Gastrocnemius medialis (tissue), 4 donors: ENCODE results near the gene STMN1. TPM values are rescaled to one million over a fixed set of nuclear protein-coding genes. Genes with fewer than 3 reads are reported as not detected.
A peak's percentile ranks its signal among the peaks of the same experiment; 100 is the strongest.
"Not testable (repeated sequence)": the region's sequence is repeated elsewhere in the genome, so short reads cannot be mapped to it uniquely, and the experiment has no call there.

Source experiments
- ATAC-seq, 2 donors: fragments of 150-250 bp; one replicate each; pipeline ENCODE4 v1.9.1; 2016
- DNase-seq, 2 donors: peaks; one replicate each; pipeline ENCODE4 v3.0.0-alpha.2; 2019
- H3K27ac ChIP-seq, 4 donors: fragments of 200-600 bp; sonication (generic); 1 replicate in 1 of 4; 2 replicates in 3 of 4; pipeline ENCODE4 v1.5.1; 2016 to 2018; ENCODE audit warnings: mild to moderate bottlenecking in 2 of 4, moderate library complexity in 1 of 4
- H3K27me3 ChIP-seq, 3 donors: fragments of 200-600 bp; sonication (generic) in 2 of 3; 1 replicate in 1 of 3; 2 replicates in 2 of 3; pipeline versions ENCODE4 v1.5.1 to v1.6.0; 2016 to 2019; ENCODE audit warnings: mild to moderate bottlenecking in 1 of 3, moderate library complexity in 1 of 3
- H3K36me3 ChIP-seq, 2 donors: fragments of 200-600 bp; sonication (generic) in 1 of 2; one replicate each; pipeline ENCODE4 v1.5.1; 2017 to 2018
- H3K4me1 ChIP-seq, 2 donors: fragments of 200-600 bp; sonication (generic) in 1 of 2; one replicate each; pipeline ENCODE4 v1.5.1; 2016 to 2017; ENCODE audit warnings: mild to moderate bottlenecking in 2 of 2
- H3K4me3 ChIP-seq, 4 donors: fragments of 200-600 bp; sonication (generic) in 3 of 4; 1 replicate in 1 of 4; 2 replicates in 3 of 4; pipeline ENCODE4 v1.5.1; 2016 to 2019; ENCODE audit warnings: mild to moderate bottlenecking in 2 of 4
- H3K9me3 ChIP-seq, 3 donors: fragments of 200-600 bp; sonication (generic) in 2 of 3; 1 replicate in 1 of 3; 2 replicates in 2 of 3; pipeline ENCODE4 v1.5.1; 2016 to 2019
- POLR2A ChIP-seq, 2 donors: fragments of 450-650 bp; IDR thresholded peaks; one replicate each; pipeline ENCODE4 v1.6.1; 2017; ENCODE audit warnings: antibody characterized with exemption in 2 of 2, mild to moderate bottlenecking in 2 of 2, moderate library complexity in 2 of 2
- in situ Hi-C, 4 donors: fragments of 200-750 bp; cut with MboI; loops; one replicate each; pipeline versions ENCODE4 v1.15.0 to v1.8.0; 2017; ENCODE audit warnings: low sequenced_read_pairs in 4 of 4
- intact Hi-C: fragments of 100-400 bp; cut with DNase I; formaldehyde crosslinking; loops from one replicate; pipeline ENCODE4 v1.15.1; 2023; ENCODE audit warnings: low total_unique reads
- total RNA-seq, 4 donors: library from RNA; depleted of rRNA; stranded (reverse); fragments of >200 nt; gene quantifications; one replicate each; pipeline versions ENCODE4 v1.1.0 to v1.2.3, GENCODE V29; 2016
- TF ChIP-seq, protein P1 (sequence below), 5 experiments: fragments of 450-650 bp in 3 of 5; fragments of 200-600 bp in 2 of 5; sonication (generic) in 2 of 5; IDR thresholded peaks in 4 of 5; conservative IDR thresholded peaks in 1 of 5; 1 replicate in 4 of 5; 2 replicates in 1 of 5; pipeline ENCODE4 v1.5.1; 2016 to 2019; ENCODE audit warnings: antibody characterized with exemption in 5 of 5, mild to moderate bottlenecking in 3 of 5, moderate library complexity in 3 of 5

Gene STMN1
- total RNA-seq, 4 donors from 2014 or later: 4.7 to 20.7 (median 13.7) TPM

DNA sequence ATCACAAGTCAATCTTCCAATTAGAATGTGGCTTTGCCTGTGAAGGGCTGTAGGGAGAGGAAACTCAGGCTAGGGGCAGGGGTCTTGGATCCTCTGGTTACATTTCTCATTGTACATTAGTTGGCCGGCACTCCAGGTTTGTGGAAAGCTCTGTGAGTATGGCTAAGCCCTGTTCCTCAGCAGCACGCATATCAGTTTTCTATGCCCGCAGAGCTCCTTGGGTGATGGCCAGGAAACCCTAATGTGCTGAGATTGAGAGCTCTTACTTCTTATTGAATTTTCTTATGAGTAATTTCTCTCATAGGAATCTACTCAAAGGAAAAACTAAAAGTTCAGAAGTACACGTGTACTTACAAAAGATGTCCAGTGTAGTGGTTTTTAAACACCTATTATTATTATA lies 30.7 kb upstream of the STMN1 start:
- TF ChIP-seq, protein P1, sequence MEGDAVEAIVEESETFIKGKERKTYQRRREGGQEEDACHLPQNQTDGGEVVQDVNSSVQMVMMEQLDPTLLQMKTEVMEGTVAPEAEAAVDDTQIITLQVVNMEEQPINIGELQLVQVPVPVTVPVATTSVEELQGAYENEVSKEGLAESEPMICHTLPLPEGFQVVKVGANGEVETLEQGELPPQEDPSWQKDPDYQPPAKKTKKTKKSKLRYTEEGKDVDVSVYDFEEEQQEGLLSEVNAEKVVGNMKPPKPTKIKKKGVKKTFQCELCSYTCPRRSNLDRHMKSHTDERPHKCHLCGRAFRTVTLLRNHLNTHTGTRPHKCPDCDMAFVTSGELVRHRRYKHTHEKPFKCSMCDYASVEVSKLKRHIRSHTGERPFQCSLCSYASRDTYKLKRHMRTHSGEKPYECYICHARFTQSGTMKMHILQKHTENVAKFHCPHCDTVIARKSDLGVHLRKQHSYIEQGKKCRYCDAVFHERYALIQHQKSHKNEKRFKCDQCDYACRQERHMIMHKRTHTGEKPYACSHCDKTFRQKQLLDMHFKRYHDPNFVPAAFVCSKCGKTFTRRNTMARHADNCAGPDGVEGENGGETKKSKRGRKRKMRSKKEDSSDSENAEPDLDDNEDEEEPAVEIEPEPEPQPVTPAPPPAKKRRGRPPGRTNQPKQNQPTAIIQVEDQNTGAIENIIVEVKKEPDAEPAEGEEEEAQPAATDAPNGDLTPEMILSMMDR (IDR thresholded peaks at IDR 0.05 in 4 of 5, conservative IDR thresholded peaks at IDR 0.05 in 1 of 5): no peak
- no peak for TF ChIP-seq POLR2A (IDR thresholded peaks at IDR 0.05)
- DNase-seq (no peak), ATAC-seq (no peak)

DNA sequence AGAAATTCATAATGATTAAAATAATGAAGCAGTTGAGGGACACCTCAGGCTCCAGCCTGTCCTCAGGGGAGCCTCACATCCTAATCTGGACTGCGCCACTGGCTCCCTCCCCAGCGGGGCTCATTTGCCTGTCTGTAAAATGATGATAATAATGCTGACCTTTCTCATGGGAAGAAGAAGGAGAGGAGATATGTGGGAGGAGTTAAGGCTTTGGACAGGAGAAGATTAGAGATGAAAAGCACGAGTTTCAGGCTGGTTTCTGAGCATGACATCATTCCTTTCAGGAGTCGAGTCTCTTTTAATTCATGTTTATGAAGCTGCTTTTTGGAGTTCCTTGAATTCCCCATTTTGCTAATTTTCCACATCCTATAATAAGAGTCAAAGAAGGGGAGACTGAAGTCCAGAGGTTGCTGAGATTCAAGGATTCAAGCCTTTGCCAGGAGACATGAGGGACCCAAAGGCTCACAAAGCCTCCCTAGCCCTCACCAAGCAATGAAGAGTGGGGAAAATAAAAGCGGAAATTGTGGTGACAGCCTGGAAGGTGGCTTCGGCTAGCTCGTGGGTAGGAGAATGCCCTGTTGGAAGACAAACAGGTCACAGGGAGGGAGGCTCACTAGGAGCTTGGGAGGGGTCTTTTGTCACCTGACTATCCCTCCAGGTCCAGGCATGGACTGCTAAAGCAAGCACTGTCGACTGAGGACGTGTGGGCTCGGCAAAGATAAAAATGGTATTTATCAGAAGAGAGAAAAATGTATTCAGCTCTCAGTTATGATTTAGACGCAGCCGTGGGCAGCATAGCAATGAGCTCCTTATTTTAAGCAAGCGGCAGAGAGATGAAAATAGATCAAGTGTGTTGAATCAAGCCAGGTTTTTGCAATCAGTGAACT lies 27.5 kb upstream of the STMN1 start:
- Histone ChIP-seq H3K4me3 (no peak overlapping the region), H3K27ac (no peak overlapping the region), H3K4me1 (peaks cover 0 to 4% of the 10 kb centered on the region in 2 donors), H3K9me3 (no peaks in the 10 kb centered on the region), H3K36me3 (no peaks in the 10 kb centered on the region), H3K27me3 (no peaks in the 10 kb centered on the region)
- intact Hi-C loops (no loop called here), in situ Hi-C loops (no loop called here)
- ATAC-seq: peak in 1 of 2 donors; percentile 39
- DNase-seq: no peak
- no peak for TF ChIP-seq POLR2A (IDR thresholded peaks at IDR 0.05)
- TF ChIP-seq, protein P1 (IDR thresholded peaks at IDR 0.05 in 4 of 5, conservative IDR thresholded peaks at IDR 0.05 in 1 of 5): no peak

More for the DNA sequence above, 30.7 kb upstream of the STMN1 start:
- no peak overlapping the region for H3K4me3 ChIP-seq
- H3K27me3 ChIP-seq: no peaks in the 10 kb centered on the region
- H3K36me3 ChIP-seq: no peaks in the 10 kb centered on the region
- in situ Hi-C loops: no loop called here
- no peaks in the 10 kb centered on the region for H3K9me3 ChIP-seq
- intact Hi-C loops: no loop called here
- no peak overlapping the region for H3K27ac ChIP-seq
- peaks cover 0 to 4% of the 10 kb centered on the region in 2 donors for H3K4me1 ChIP-seq

DNA sequence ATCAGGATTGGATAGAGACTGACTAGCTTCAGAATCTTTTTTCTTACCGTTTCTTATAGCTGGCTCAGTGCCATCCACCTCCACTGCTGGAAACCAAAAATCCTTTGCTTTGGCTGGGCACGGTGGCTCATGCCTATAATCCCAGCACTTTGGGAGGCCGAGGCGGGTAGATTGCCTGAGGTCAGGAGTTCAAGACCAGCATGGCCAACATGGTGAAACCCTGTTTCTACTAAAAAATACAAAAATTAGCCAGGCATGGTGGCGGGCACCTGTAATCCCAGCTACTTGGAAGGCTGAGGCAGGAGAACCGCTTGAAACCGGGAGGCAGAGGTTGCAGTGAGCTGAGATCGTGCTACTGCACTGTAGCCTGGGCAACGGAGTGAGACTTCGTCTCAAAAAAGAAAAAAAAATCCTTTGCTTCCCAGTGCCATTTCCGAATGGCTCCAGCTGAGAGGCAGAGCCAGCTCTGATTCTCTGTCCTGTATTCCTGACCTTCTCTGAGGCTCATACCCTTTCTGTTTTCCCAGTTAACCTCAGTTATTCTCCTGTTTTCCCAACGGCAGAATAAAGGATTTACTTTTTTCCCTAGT lies 26.7 kb upstream of the STMN1 start:
- H3K36me3 ChIP-seq, H3K4me1 ChIP-seq, H3K4me3 ChIP-seq, H3K27ac ChIP-seq, DNase-seq, ATAC-seq, in situ Hi-C loops, intact Hi-C loops, H3K27me3 ChIP-seq, H3K9me3 ChIP-seq: not testable (repeated sequence)

DNA sequence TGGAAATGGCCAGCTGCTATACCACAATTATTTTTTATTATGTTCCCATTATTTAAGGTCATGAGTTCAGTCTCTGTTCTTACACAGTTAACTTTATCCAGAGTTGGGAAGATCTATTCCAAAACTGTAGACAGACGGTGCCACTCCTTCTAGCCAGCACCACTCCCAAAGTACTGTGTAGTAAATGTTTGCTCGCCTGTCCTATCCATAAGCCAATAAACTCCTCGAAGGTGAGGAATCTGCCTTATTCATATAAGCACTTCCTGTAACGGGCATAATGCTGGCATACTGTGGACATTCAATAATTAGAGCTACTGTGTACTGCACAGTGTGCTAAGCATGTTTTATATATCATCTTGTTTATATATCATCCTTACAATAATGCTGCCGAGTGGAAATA lies 26.1 kb upstream of the STMN1 start:
- H3K27ac ChIP-seq: no peak overlapping the region
- in situ Hi-C loops: no loop called here
- no peak overlapping the region for H3K4me3 ChIP-seq
- no peaks in the 10 kb centered on the region for H3K36me3 ChIP-seq
- H3K9me3 ChIP-seq: no peaks in the 10 kb centered on the region
- TF ChIP-seq, protein P1 (IDR thresholded peaks at IDR 0.05 in 4 of 5, conservative IDR thresholded peaks at IDR 0.05 in 1 of 5): no peak
- TF ChIP-seq POLR2A (IDR thresholded peaks at IDR 0.05): no peak
- peaks cover 0 to 4% of the 10 kb centered on the region in 2 donors for H3K4me1 ChIP-seq
- H3K27me3 ChIP-seq: no peaks in the 10 kb centered on the region
- no peak for ATAC-seq
- DNase-seq: no peak
- intact Hi-C loops: no loop called here

DNA sequence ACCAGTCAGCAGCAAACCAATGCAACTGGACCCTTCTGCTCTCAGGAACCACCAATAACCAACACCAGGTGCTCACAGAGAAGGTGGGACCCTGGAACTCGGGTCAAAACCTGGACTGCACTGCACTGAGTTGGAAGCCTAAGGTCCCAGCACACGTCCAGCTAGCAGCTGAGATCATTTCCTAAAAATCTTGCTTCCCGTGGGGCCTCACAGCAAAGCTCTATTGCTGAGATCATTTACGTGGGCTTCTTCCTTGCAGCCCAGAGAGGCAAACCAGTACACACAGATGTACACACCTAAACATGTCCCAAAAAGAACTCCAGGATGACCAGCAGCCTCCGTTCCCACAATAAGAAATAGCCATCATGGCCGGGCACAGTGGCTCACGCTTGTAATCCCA lies 22.8 kb upstream of the STMN1 start:
- Histone ChIP-seq H3K36me3 (no peaks in the 10 kb centered on the region), H3K27ac (no peak overlapping the region), H3K4me1 (peaks cover 0 to 4% of the 10 kb centered on the region in 2 donors), H3K27me3 (peaks cover 6 to 26% (median 13%) of the 10 kb centered on the region in 3 donors), H3K9me3 (no peaks in the 10 kb centered on the region), H3K4me3 (no peak overlapping the region)
- intact Hi-C loops: no loop called here
- TF ChIP-seq, protein P1 (IDR thresholded peaks at IDR 0.05 in 4 of 5, conservative IDR thresholded peaks at IDR 0.05 in 1 of 5): no peak
- no peak for TF ChIP-seq POLR2A (IDR thresholded peaks at IDR 0.05)
- ATAC-seq (no peak), DNase-seq (no peak)
- in situ Hi-C loops: no loop called here
